Omental fat pad (tissue), 4 donors: ENCODE data around the gene MAD2L1BP. TPM values are rescaled to one million over a fixed set of nuclear protein-coding genes. Genes with fewer than 3 reads are reported as not detected.
A peak's percentile ranks its signal among the peaks of the same experiment; 100 is the strongest.
"Not testable (repeated sequence)": the region's sequence is repeated elsewhere in the genome, so short reads cannot be mapped to it uniquely, and the experiment has no call there.

Experiments
- ATAC-seq: fragments of 150-250 bp; one replicate; pipeline ENCODE4 v1.9.1; 2016; ENCODE audit warnings: mild to moderate bottlenecking, moderate library complexity; ENCODE audit not compliant: low FRiP score
- DNase-seq: peaks from one replicate; pipeline ENCODE4 v3.0.0-alpha.2; 2019; ENCODE audit warnings: low spot score
- CTCF ChIP-seq, 3 donors: fragments of 450-650 bp; IDR thresholded peaks; one replicate each; pipeline ENCODE4 v1.5.1; 2016 to 2017; ENCODE audit warnings: antibody characterized with exemption in 3 of 3, mild to moderate bottlenecking in 3 of 3, moderate library complexity in 2 of 3
- total RNA-seq, 4 donors: library from RNA; depleted of rRNA; stranded (reverse); fragments of >200 nt; gene quantifications; one replicate each; pipeline ENCODE4 v1.1.0, GENCODE V29; 2016

MAD2L1BP gene
- total RNA-seq, 4 donors from 2014 or later: 26.3 to 49.0 (median 33.1) TPM

- no peak for TF ChIP-seq CTCF (IDR thresholded peaks at IDR 0.05)
- DNase-seq: peak; percentile 67
- no peak for ATAC-seq
These were observed 8.4 kb upstream of the MAD2L1BP start for GRCh38 chr6:43627008-43627825.

- no peak for TF ChIP-seq CTCF (IDR thresholded peaks at IDR 0.05)
- ATAC-seq (peak; percentile 18), DNase-seq (no peak)
These were observed 7.1 kb upstream of the MAD2L1BP start for GRCh38 chr6:43628393-43629103.

GRCh38 chr6:43629104-43629504 is 6.5 kb upstream of the MAD2L1BP start, which contains the start of gene GTPBP2:
GTPBP2 (minus strand) TSS chr6:43629264; CDS start chr6:43629162, 102 bp downstream.
- ATAC-seq (peak; percentile 95), DNase-seq (peak; percentile 93)
- no peak for TF ChIP-seq CTCF (IDR thresholded peaks at IDR 0.05)

GRCh38 chr6:43629505-43630300 is 5.9 kb upstream of the MAD2L1BP start:
- ATAC-seq (peak; percentile 85), DNase-seq (peak; percentile 88)
- TF ChIP-seq CTCF (IDR thresholded peaks at IDR 0.05): no peak

GRCh38 chr6:43630980-43631619 is 4.5 kb upstream of the MAD2L1BP start:
- no peak for DNase-seq
- TF ChIP-seq CTCF (IDR thresholded peaks at IDR 0.05): no peak
- no peak for ATAC-seq

- ATAC-seq, DNase-seq: not testable (repeated sequence)
These were observed 2.6 kb upstream of the MAD2L1BP start for GRCh38 chr6:43633002-43633401.
